NT2/D1 (cell line): ENCODE measurements around the gene ARMS2.

Source experiments
- DNase-seq: peaks from one replicate; pipeline ENCODE4 v3.0.0-alpha.2; 2011; ENCODE audit warnings: low read depth, low spot score
- H3K27me3 ChIP-seq: 2 replicates; pipeline ENCODE4 v1.6.0; 2011; ENCODE audit warnings: mild to moderate bottlenecking; ENCODE audit not compliant: insufficient read length, insufficient read depth
- H3K36me3 ChIP-seq: 2 replicates; pipeline ENCODE4 v1.6.1; 2011; ENCODE audit warnings: mild to moderate bottlenecking, low read length, mixed read lengths; ENCODE audit not compliant: insufficient read depth, insufficient read length
- H3K4me1 ChIP-seq: 2 replicates; pipeline ENCODE4 v1.5.1; 2011; ENCODE audit not compliant: insufficient read depth, insufficient read length
- H3K4me3 ChIP-seq: 2 replicates; pipeline ENCODE4 v1.5.1; 2011; ENCODE audit warnings: low read depth; ENCODE audit not compliant: insufficient read length
- H3K9ac ChIP-seq: 2 replicates; pipeline ENCODE4 v1.6.0; 2011; ENCODE audit warnings: low read depth; ENCODE audit not compliant: insufficient read length
- H3K9me3 ChIP-seq: 2 replicates; pipeline ENCODE4 v1.5.1; 2011; ENCODE audit warnings: mild to moderate bottlenecking, low read length; ENCODE audit not compliant: insufficient read depth
- SUZ12 ChIP-seq: IDR thresholded peaks from 2 replicates; pipeline ENCODE4 v1.6.1; 2011; ENCODE audit not compliant: insufficient read length, insufficient read depth; ENCODE audit errors: extremely low read depth
- YY1 ChIP-seq: IDR thresholded peaks from 2 replicates; pipeline ENCODE4 v1.6.1; 2011; ENCODE audit not compliant: insufficient read length, insufficient read depth
- ZNF274 ChIP-seq: IDR thresholded peaks from 2 replicates; pipeline ENCODE4 v1.6.1; 2011; ENCODE audit warnings: mild to moderate bottlenecking, low read depth, low read length

Gene ARMS2

GRCh38 chr10:122466951-122467381 lies 12.5 kb downstream of the ARMS2 start:
- H3K36me3 ChIP-seq = no peaks in the 10 kb centered on the region
- peaks cover 9% of the 10 kb centered on the region for H3K4me1 ChIP-seq
- no peaks in the 10 kb centered on the region for H3K9me3 ChIP-seq
- no peak for DNase-seq
- no peak overlapping the region for H3K4me3 ChIP-seq
- H3K9ac ChIP-seq = no peak overlapping the region
- TF ChIP-seq ZNF274 (no peak), SUZ12 (no peak), YY1 (no peak)
- peaks cover 23% of the 10 kb centered on the region for H3K27me3 ChIP-seq

- DNase-seq = no peak
- peaks cover 16% of the 10 kb centered on the region for H3K27me3 ChIP-seq
- TF ChIP-seq ZNF274 = no peak
- TF ChIP-seq YY1 = no peak
- TF ChIP-seq SUZ12 = no peak
- H3K9me3 ChIP-seq = no peaks in the 10 kb centered on the region
- no peak overlapping the region for H3K4me3 ChIP-seq
- peaks cover 3% of the 10 kb centered on the region for H3K4me1 ChIP-seq
- no peaks in the 10 kb centered on the region for H3K36me3 ChIP-seq
- H3K9ac ChIP-seq = no peak overlapping the region
These were observed 13.2 kb downstream of the ARMS2 start for GRCh38 chr10:122467701-122468100.

- H3K36me3 ChIP-seq = no peaks in the 10 kb centered on the region
- H3K27me3 ChIP-seq = peaks cover 8% of the 10 kb centered on the region
- no peak for DNase-seq
- H3K9me3 ChIP-seq = no peaks in the 10 kb centered on the region
- no peaks in the 10 kb centered on the region for H3K4me1 ChIP-seq
- TF ChIP-seq SUZ12 = no peak
- TF ChIP-seq ZNF274 = no peak
- TF ChIP-seq YY1 = no peak
- H3K4me3 ChIP-seq = no peak overlapping the region
- no peak overlapping the region for H3K9ac ChIP-seq
These were observed 14.0 kb downstream of the ARMS2 start for GRCh38 chr10:122468307-122468925.

GRCh38 chr10:122468926-122469781 lies 14.7 kb downstream of the ARMS2 start:
- no peak for DNase-seq
- H3K9me3 ChIP-seq = no peaks in the 10 kb centered on the region

GRCh38 chr10:122469848-122470247 lies 15.4 kb downstream of the ARMS2 start:
- H3K36me3 ChIP-seq = no peaks in the 10 kb centered on the region
- no peak overlapping the region for H3K4me3 ChIP-seq
- H3K4me1 ChIP-seq = peaks cover 4% of the 10 kb centered on the region
- H3K27me3 ChIP-seq = no peaks in the 10 kb centered on the region
- no peak for DNase-seq
- no peak overlapping the region for H3K9ac ChIP-seq
- H3K9me3 ChIP-seq = no peaks in the 10 kb centered on the region
- TF ChIP-seq YY1 (no peak), SUZ12 (no peak), ZNF274 (no peak)

More at GRCh38 chr10:122468926-122469781, 14.7 kb downstream of the ARMS2 start:
- H3K4me3 ChIP-seq = no peak overlapping the region
- peaks cover 2% of the 10 kb centered on the region for H3K4me1 ChIP-seq
- TF ChIP-seq SUZ12 = no peak
- no peak for TF ChIP-seq ZNF274
- TF ChIP-seq YY1 = no peak
- no peaks in the 10 kb centered on the region for H3K36me3 ChIP-seq
- H3K9ac ChIP-seq = no peak overlapping the region
- peaks cover 2% of the 10 kb centered on the region for H3K27me3 ChIP-seq

GRCh38 chr10:122471531-122472177 lies 17.2 kb downstream of the ARMS2 start:
- Histone ChIP-seq H3K9ac (no peak overlapping the region), H3K27me3 (no peaks in the 10 kb centered on the region), H3K4me1 (peaks cover 6% of the 10 kb centered on the region), H3K36me3 (no peaks in the 10 kb centered on the region), H3K9me3 (no peaks in the 10 kb centered on the region), H3K4me3 (no peak overlapping the region)
- no peak for DNase-seq
- TF ChIP-seq SUZ12 (no peak), ZNF274 (no peak), YY1 (no peak)

GRCh38 chr10:122473116-122473515 lies 18.7 kb downstream of the ARMS2 start:
- no peaks in the 10 kb centered on the region for H3K36me3 ChIP-seq
- TF ChIP-seq SUZ12 (no peak), YY1 (no peak), ZNF274 (no peak)
- H3K9ac ChIP-seq = no peak overlapping the region
- H3K9me3 ChIP-seq = no peaks in the 10 kb centered on the region
- peaks cover 6% of the 10 kb centered on the region for H3K4me1 ChIP-seq
- no peak for DNase-seq
- H3K27me3 ChIP-seq = no peaks in the 10 kb centered on the region
- H3K4me3 ChIP-seq = no peak overlapping the region
